T-cell (primary cell): ENCODE data around the gene NADK2. TPM values are rescaled to one million over a fixed set of nuclear protein-coding genes. Genes with fewer than 3 reads are reported as not detected.
"Not testable (repeated sequence)": the region's sequence is repeated elsewhere in the genome, so short reads cannot be mapped to it uniquely, and the experiment has no call there.

Source experiments
- ATAC-seq, 4 experiments: fragments of 200-7000 bp in 3 of 4; fragments of 150-1000 bp in 1 of 4; cut with Tn5 transposase; replicated peaks in 1 of 4; 1 replicate in 3 of 4; 2 replicates in 1 of 4; pipeline ENCODE4 v1.10.0; 2021; ENCODE audit warnings: moderate library complexity in 3 of 4, mild to moderate bottlenecking in 2 of 4, moderate number of reproducible peaks in 1 of 4
- CTCF ChIA-PET, 2 donors: fragments of 300-600 bp; sonication (Branson Sonifier 250); formaldehyde crosslinking; loops; one replicate each; lab custom pipeline; 2022; ENCODE audit warnings: antibody characterized with exemption in 2 of 2; lab: Charles Lee
- POLR2A ChIA-PET, 2 donors: fragments of 300-600 bp; sonication (Branson Sonifier 250); formaldehyde crosslinking; loops; one replicate each; lab custom pipeline; 2022; ENCODE audit warnings: antibody characterized with exemption in 2 of 2; lab: Charles Lee
- DNase-seq, 35 experiments: peaks; one replicate each; pipeline versions ENCODE4 v3.0.0 to v3.0.0-alpha.2; 2013 to 2023
- H3K27ac ChIP-seq: one replicate; pipeline ENCODE4 v1.5.1; 2013; ENCODE audit warnings: low read length
- H3K27me3 ChIP-seq, 2 experiments: replicated peaks in 1 of 2; 1 replicate in 1 of 2; 2 replicates in 1 of 2; pipeline versions ENCODE4 v1.6.1 to v1.7.0; 2013; ENCODE audit warnings: low read length in 1 of 2, mixed read lengths in 1 of 2; ENCODE audit not compliant: control insufficient read depth in 2 of 2, insufficient read depth in 2 of 2; ENCODE audit errors: extremely low read depth in 1 of 2
- H3K36me3 ChIP-seq, 2 donors: 1 replicate in 1 of 2; 2 replicates in 1 of 2; pipeline versions ENCODE4 v1.6.1 to v1.7.0; 2013; ENCODE audit warnings: low read length in 1 of 2; ENCODE audit not compliant: control insufficient read depth in 2 of 2, insufficient read depth in 1 of 2; ENCODE audit errors: extremely low read depth in 1 of 2
- H3K4me1 ChIP-seq, 2 experiments: 1 replicate in 1 of 2; 2 replicates in 1 of 2; pipeline versions ENCODE4 v1.6.1 to v1.7.0; 2013; ENCODE audit warnings: low read length in 2 of 2, mixed read lengths in 1 of 2; ENCODE audit not compliant: insufficient read depth in 2 of 2, control insufficient read depth in 1 of 2; ENCODE audit errors: extremely low read depth in 1 of 2
- H3K4me3 ChIP-seq, 2 donors: 1 replicate in 1 of 2; 2 replicates in 1 of 2; pipeline versions ENCODE4 v1.5.1 to v1.7.0; 2013; ENCODE audit warnings: mild to moderate bottlenecking in 2 of 2, low read length in 1 of 2, moderate library complexity in 1 of 2; ENCODE audit not compliant: control insufficient read depth in 1 of 2; ENCODE audit errors: extremely low read depth in 1 of 2
- H3K9me3 ChIP-seq: 2 replicates; pipeline ENCODE4 v1.7.0; 2013
- H3K27ac Mint-ChIP-seq, 2 donors: one replicate each; pipeline ENCODE4 v1.8.0; 2020 to 2021; ENCODE audit warnings: mild to moderate bottlenecking in 2 of 2, mixed read lengths in 2 of 2
- H3K27me3 Mint-ChIP-seq, 2 donors: one replicate each; pipeline ENCODE4 v1.8.0; 2021 to 2022; ENCODE audit warnings: mixed read lengths in 2 of 2
- H3K36me3 Mint-ChIP-seq: one replicate; pipeline ENCODE4 v1.8.0; 2021; ENCODE audit warnings: mixed read lengths
- H3K4me1 Mint-ChIP-seq, 3 donors: one replicate each; pipeline ENCODE4 v1.8.0; 2020 to 2022; ENCODE audit warnings: mixed read lengths in 3 of 3, mild to moderate bottlenecking in 1 of 3
- H3K4me3 Mint-ChIP-seq, 3 donors: one replicate each; pipeline ENCODE4 v1.8.0; 2020 to 2022; ENCODE audit warnings: mild to moderate bottlenecking in 3 of 3, mixed read lengths in 3 of 3, moderate library complexity in 3 of 3
- H3K9me3 Mint-ChIP-seq, 3 donors: one replicate each; pipeline ENCODE4 v1.8.0; 2020 to 2022; ENCODE audit warnings: mixed read lengths in 3 of 3
- WGBS: methylation state at CpG from one replicate; pipeline ENCODE4 v1.1.5; 2013; ENCODE audit warnings: missing lambda C conversion rate; ENCODE audit not compliant: insufficient coverage; 5-methylcytosine and 5-hydroxymethylcytosine counted together
- total RNA-seq, 35 experiments: library from RNA in 6 of 35; stranded (reverse) in 6 of 35; fragments of 120-200 nt in 1 of 35; gene quantifications; one replicate each; pipeline versions ENCODE4 v1.2.1 to v1.2.4 and lab custom pipeline; 2013 to 2026

Gene NADK2
- total RNA-seq, 5 donors from 2014 or later (not counting 1 experiment from before 2014, with no cell fraction given): 10.3 to 13.9 (median 13.2) TPM

- POLR2A ChIA-PET: no interaction called here
- Histone ChIP-seq H3K4me3 (no peak overlapping the region), H3K27me3 (no peaks in the 10 kb centered on the region), H3K36me3 (peaks cover 4 to 26% of the 10 kb centered on the region in 2 donors), H3K9me3 (no peaks in the 10 kb centered on the region), H3K4me1 (no peaks in the 10 kb centered on the region), H3K27ac (no peak overlapping the region)
- H3K4me1 Mint-ChIP-seq: no peaks in the 10 kb centered on the region
- no peak overlapping the region for H3K4me3 Mint-ChIP-seq
- no peaks in the 10 kb centered on the region for H3K9me3 Mint-ChIP-seq
- CTCF ChIA-PET: interaction anchor here in 1 of 2 donors (0.7 kb wide), 1 partner anchor 52 kb away, joined by 3 read pairs; no protein-coding TSS in a partner anchor
- H3K27ac Mint-ChIP-seq: no peak overlapping the region
- ATAC-seq (no peak), DNase-seq (no peak)
- H3K36me3 Mint-ChIP-seq: peaks cover 46% of the 10 kb centered on the region
- no peaks in the 10 kb centered on the region for H3K27me3 Mint-ChIP-seq
- WGBS: 100% methylated on average over 2 of the region's 2 CpGs
These were observed 36.4 kb downstream of the NADK2 start for GRCh38 chr5:36205329-36205728.

DNA sequence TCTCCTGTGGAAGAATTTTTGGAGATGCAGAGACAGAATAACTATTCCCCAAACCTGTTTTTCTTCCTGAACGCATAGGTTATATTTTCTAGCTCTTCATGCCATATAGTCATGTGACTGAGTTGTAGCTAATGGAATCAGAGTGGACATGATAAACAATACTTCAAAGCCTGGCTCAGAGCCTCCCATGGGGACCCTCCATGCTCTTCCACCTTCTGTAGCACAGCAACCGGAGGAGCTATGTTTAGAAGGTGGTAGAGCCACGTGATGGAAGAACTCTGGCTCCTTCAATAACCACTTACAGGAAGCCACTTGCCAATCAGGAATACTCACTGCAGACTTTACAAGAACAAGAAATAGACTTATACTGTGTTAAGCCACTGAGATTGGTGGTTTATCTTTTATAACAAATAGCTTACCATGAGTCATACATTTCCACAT, 39.2 kb downstream of the NADK2 start:
- Histone ChIP-seq H3K4me3 (no peak overlapping the region), H3K36me3 (peaks cover 4 to 35% of the 10 kb centered on the region in 2 donors), H3K27me3 (no peaks in the 10 kb centered on the region), H3K9me3 (no peaks in the 10 kb centered on the region), H3K4me1 (no peaks in the 10 kb centered on the region), H3K27ac (no peak overlapping the region)
- peaks cover 46% of the 10 kb centered on the region for H3K36me3 Mint-ChIP-seq
- no peak overlapping the region for H3K27ac Mint-ChIP-seq
- ChIA-PET CTCF (no interaction called here), POLR2A (no interaction called here)
- no peaks in the 10 kb centered on the region for H3K27me3 Mint-ChIP-seq
- no peak for DNase-seq
- no peak overlapping the region for H3K4me3 Mint-ChIP-seq
- no peaks in the 10 kb centered on the region for H3K9me3 Mint-ChIP-seq
- no peak for ATAC-seq
- no peaks in the 10 kb centered on the region for H3K4me1 Mint-ChIP-seq
- no CpG with 5 or more reads among the region's 3 CpGs for WGBS

DNA sequence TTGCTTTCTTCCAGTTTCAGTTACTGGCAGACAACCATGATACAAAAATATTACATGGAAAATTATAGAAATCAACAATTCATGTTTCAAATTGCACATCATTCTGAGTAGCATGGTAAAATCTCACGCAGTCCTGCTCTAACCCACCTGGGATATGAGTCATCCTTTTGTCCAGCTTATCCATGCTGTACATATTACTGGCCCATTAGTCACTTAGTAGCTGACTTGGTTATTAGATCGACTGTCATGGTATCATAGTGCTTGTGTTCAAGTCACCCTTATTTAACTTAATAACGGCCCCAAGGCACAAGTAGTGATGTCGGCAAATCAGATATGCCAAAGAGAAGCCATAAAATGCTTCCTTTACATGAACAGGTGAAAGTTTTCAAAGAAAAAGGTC, 41.2 kb downstream of the NADK2 start:
- no peak overlapping the region for H3K27ac Mint-ChIP-seq
- Histone ChIP-seq H3K27me3 (no peaks in the 10 kb centered on the region), H3K36me3 (peaks cover 4 to 37% of the 10 kb centered on the region in 2 donors), H3K27ac (no peak overlapping the region), H3K9me3 (no peaks in the 10 kb centered on the region), H3K4me3 (no peak overlapping the region), H3K4me1 (no peaks in the 10 kb centered on the region)
- ChIA-PET POLR2A (no interaction called here), CTCF (no interaction called here)
- H3K4me3 Mint-ChIP-seq: no peak overlapping the region
- H3K9me3 Mint-ChIP-seq: no peaks in the 10 kb centered on the region
- DNase-seq (no peak), ATAC-seq (no peak)
- WGBS: 100% methylated on average over 1 of the region's 4 CpGs
- no peaks in the 10 kb centered on the region for H3K4me1 Mint-ChIP-seq
- H3K27me3 Mint-ChIP-seq: no peaks in the 10 kb centered on the region
- peaks cover 46% of the 10 kb centered on the region for H3K36me3 Mint-ChIP-seq

DNA sequence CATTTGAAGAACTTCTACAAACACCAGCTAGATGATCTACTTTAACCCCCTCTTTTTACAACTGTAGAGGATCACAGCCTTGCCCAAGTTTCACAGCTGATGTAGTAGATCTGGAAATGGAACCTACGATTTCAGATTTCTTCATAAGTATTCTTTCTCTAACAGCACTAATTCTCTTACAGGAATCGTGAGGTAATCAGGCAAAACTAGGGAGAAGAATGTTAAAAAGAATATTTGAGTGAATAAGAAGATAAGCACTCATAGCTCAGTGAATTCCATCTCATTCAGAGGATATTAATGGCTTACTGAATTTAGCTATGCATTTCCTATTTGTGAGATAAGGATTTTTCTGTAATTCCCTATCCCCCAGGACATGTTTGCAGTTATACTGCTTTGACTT, 42.1 kb downstream of the NADK2 start:
- Mint-ChIP-seq H3K9me3 (no peaks in the 10 kb centered on the region), H3K36me3 (peaks cover 46% of the 10 kb centered on the region), H3K27me3 (no peaks in the 10 kb centered on the region), H3K27ac (no peak overlapping the region), H3K4me3 (no peak overlapping the region), H3K4me1 (no peaks in the 10 kb centered on the region)
- no peaks in the 10 kb centered on the region for H3K4me1 ChIP-seq
- H3K36me3 ChIP-seq: peaks cover 4 to 42% of the 10 kb centered on the region in 2 donors
- H3K4me3 ChIP-seq: no peak overlapping the region
- POLR2A ChIA-PET: no interaction called here
- H3K9me3 ChIP-seq: no peaks in the 10 kb centered on the region
- ATAC-seq (no peak), DNase-seq (no peak)
- no peak overlapping the region for H3K27ac ChIP-seq
- no peaks in the 10 kb centered on the region for H3K27me3 ChIP-seq
- WGBS: no CpG with 5 or more reads among the region's 2 CpGs
- CTCF ChIA-PET: no interaction called here

DNA sequence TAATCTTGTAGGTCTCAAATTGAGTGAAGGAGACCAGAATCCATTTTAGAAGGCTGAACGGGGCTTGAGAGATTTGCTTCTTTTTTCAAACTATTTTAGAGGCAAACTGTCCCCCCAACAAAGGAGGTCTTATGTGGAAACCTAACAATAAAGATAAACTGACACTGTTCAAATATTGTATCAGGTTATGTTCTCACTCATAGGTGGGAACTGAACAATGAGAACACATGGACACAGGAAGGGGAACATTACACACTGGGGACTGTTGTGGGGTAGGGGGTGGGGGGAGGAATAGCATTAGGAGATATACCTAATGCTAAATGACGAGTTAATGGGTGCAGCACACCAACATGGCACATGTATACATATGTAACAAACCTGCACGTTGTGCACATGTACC, 42.9 kb downstream of the NADK2 start:
- ATAC-seq, H3K4me3 ChIP-seq, H3K27me3 Mint-ChIP-seq, H3K4me1 Mint-ChIP-seq, H3K9me3 ChIP-seq, CTCF ChIA-PET, DNase-seq, H3K27me3 ChIP-seq, H3K4me3 Mint-ChIP-seq, H3K27ac ChIP-seq, H3K9me3 Mint-ChIP-seq, H3K27ac Mint-ChIP-seq, H3K4me1 ChIP-seq: not testable (repeated sequence)
- WGBS: no CpG with 5 or more reads among the region's 3 CpGs
- POLR2A ChIA-PET: interaction anchor here in 1 of 2 donors (0.5 kb wide), 1 partner anchor 9 kb away, joined by 4 read pairs; no protein-coding TSS in a partner anchor
- H3K36me3 Mint-ChIP-seq: peaks cover 47% of the 10 kb centered on the region
- H3K36me3 ChIP-seq: peaks cover 4 to 42% of the 10 kb centered on the region in 2 donors

- ATAC-seq (no peak), DNase-seq (no peak)
- Histone ChIP-seq H3K27ac (no peak overlapping the region), H3K4me3 (no peak overlapping the region), H3K27me3 (no peaks in the 10 kb centered on the region), H3K4me1 (no peaks in the 10 kb centered on the region), H3K36me3 (peaks cover 3 to 42% of the 10 kb centered on the region in 2 donors), H3K9me3 (no peaks in the 10 kb centered on the region)
- Mint-ChIP-seq H3K27me3 (no peaks in the 10 kb centered on the region), H3K27ac (no peak overlapping the region), H3K9me3 (no peaks in the 10 kb centered on the region), H3K36me3 (peaks cover 47% of the 10 kb centered on the region), H3K4me3 (no peak overlapping the region), H3K4me1 (no peaks in the 10 kb centered on the region)
- POLR2A ChIA-PET: interaction anchor here in 1 of 2 donors (0.5 kb wide), 1 partner anchor 9 kb away, joined by 4 read pairs; no protein-coding TSS in a partner anchor
- CTCF ChIA-PET: no interaction called here
These were observed 43.4 kb downstream of the NADK2 start for GRCh38 chr5:36198281-36198680.

GRCh38 chr5:36193746-36194145, 48.0 kb downstream of the NADK2 start:
- DNase-seq: no peak
- Mint-ChIP-seq H3K9me3 (peaks cover 3 to 7% (median 4%) of the 10 kb centered on the region in 3 donors), H3K27ac (no peak overlapping the region), H3K4me3 (no peak overlapping the region), H3K4me1 (no peaks in the 10 kb centered on the region), H3K36me3 (peaks cover 66% of the 10 kb centered on the region), H3K27me3 (no peaks in the 10 kb centered on the region)
- no CpG with 5 or more reads among the region's 5 CpGs for WGBS
- Histone ChIP-seq H3K36me3 (peaks cover 0 to 17% of the 10 kb centered on the region in 2 donors), H3K4me1 (no peaks in the 10 kb centered on the region), H3K27ac (no peak overlapping the region), H3K27me3 (no peaks in the 10 kb centered on the region), H3K4me3 (no peak overlapping the region), H3K9me3 (no peaks in the 10 kb centered on the region)
- CTCF ChIA-PET: no interaction called here
- no peak for ATAC-seq
- POLR2A ChIA-PET: interaction anchor here in 1 of 2 donors (0.6 kb wide), 2 partner anchors 48 kb away, joined by 4 to 5 read pairs; no protein-coding TSS in a partner anchor
